OCI-LY7 (cell line): Measurements from ENCODE around the gene CTNNBL1. TPM values are rescaled to one million over a fixed set of nuclear protein-coding genes. Genes with fewer than 3 reads are reported as not detected.

Experiments used
- BruUV-seq: library from RNA; stranded (reverse); fragments of 400-500 nt; replicated peaks from 2 replicates; lab custom pipeline; 2021; lab: Mats Ljungman, UMichigan
- CTCF ChIA-PET: fragments of 300-600 bp; sonication (Branson Sonifier 250); formaldehyde crosslinking; loops from one replicate; lab custom pipeline; 2022; ENCODE audit warnings: antibody characterized with exemption; ENCODE audit not compliant: unreplicated experiment; lab: Charles Lee
- POLR2A ChIA-PET: fragments of 300-600 bp; sonication (Branson Sonifier 250); formaldehyde crosslinking; loops from one replicate; lab custom pipeline; 2022; ENCODE audit warnings: antibody characterized with exemption; lab: Charles Lee
- DNase-seq: peaks from one replicate; pipeline ENCODE4 v3.0.0-alpha.2; 2015; ENCODE audit warnings: low spot score
- H2AFZ ChIP-seq: fragments of 200-600 bp; sonication (generic), shearing (Covaris generic); 2 replicates; pipeline ENCODE4 v1.6.1; 2014; ENCODE audit warnings: mild to moderate bottlenecking, antibody characterized with exemption, low read length, moderate library complexity
- H3K27ac ChIP-seq: fragments of 200-600 bp; sonication (generic); 2 replicates; pipeline ENCODE4 v1.5.1; 2014; ENCODE audit warnings: mixed run types, low read depth, mild to moderate bottlenecking, moderate library complexity, low read length, inconsistent platforms; ENCODE audit not compliant: poor library complexity, severe bottlenecking
- H3K36me3 ChIP-seq: fragments of 200-600 bp; sonication (generic); 2 replicates; pipeline ENCODE4 v1.6.1; 2014; ENCODE audit warnings: mild to moderate bottlenecking, antibody characterized with exemption, low read length, moderate library complexity, mixed read lengths; ENCODE audit not compliant: insufficient read depth
- H3K4me1 ChIP-seq: fragments of 200-600 bp; sonication (generic); 2 replicates; pipeline ENCODE4 v1.5.1; 2014; ENCODE audit warnings: mild to moderate bottlenecking, low read length; ENCODE audit not compliant: insufficient read depth, poor library complexity, severe bottlenecking
- H3K4me2 ChIP-seq: fragments of 200-600 bp; sonication (generic); 2 replicates; pipeline ENCODE4 v1.6.1; 2014; ENCODE audit warnings: mild to moderate bottlenecking, low read length
- H3K4me3 ChIP-seq: fragments of 200-600 bp; sonication (generic); 2 replicates; pipeline ENCODE4 v1.5.1; 2014; ENCODE audit warnings: mild to moderate bottlenecking, low read depth, low read length; ENCODE audit not compliant: poor library complexity, severe bottlenecking
- H3K79me2 ChIP-seq: fragments of 200-600 bp; sonication (generic); 2 replicates; pipeline ENCODE4 v1.6.1; 2016; ENCODE audit warnings: low read depth, mild to moderate bottlenecking, low read length, moderate library complexity, mixed read lengths; ENCODE audit not compliant: insufficient read depth
- H3K9me2 ChIP-seq: fragments of 200-600 bp; sonication (generic); 2 replicates; pipeline ENCODE4 v1.6.1; 2016; ENCODE audit warnings: mild to moderate bottlenecking, low read length, mixed read lengths; ENCODE audit not compliant: insufficient read depth
- H3K9me3 ChIP-seq: fragments of 200-600 bp; sonication (generic); 2 replicates; pipeline ENCODE4 v1.6.1; 2014; ENCODE audit warnings: mild to moderate bottlenecking, mixed run types, low read length, mixed read lengths
- H4K20me1 ChIP-seq: fragments of 200-600 bp; sonication (generic); 2 replicates; pipeline ENCODE4 v1.6.1; 2014; ENCODE audit warnings: mild to moderate bottlenecking, antibody characterized with exemption, low read length, moderate library complexity, mixed read lengths; ENCODE audit not compliant: insufficient read depth
- EZH2phosphoT487 ChIP-seq: fragments of 200-600 bp; sonication (generic); IDR thresholded peaks from 2 replicates; pipeline ENCODE4 v1.6.1; 2018; ENCODE audit warnings: low read depth, borderline replicate concordance, mild to moderate bottlenecking, mixed run types, antibody characterized with exemption, low read length, moderate library complexity, mixed read lengths
- intact Hi-C: fragments of 100-400 bp; cut with micrococcal nuclease; formaldehyde crosslinking; loops from one replicate; pipeline ENCODE4 v1.10.0; 2022; ENCODE audit not compliant: unreplicated experiment
- total RNA-seq, 2 experiments: library from RNA; depleted of rRNA in 1 of 2; stranded (reverse); fragments of >200 nt in 1 of 2; shearing (Covaris generic) in 1 of 2; gene quantifications; 2 replicates each; pipeline ENCODE4 v1.2.3, GENCODE V29; 2014 to 2022
- TF ChIP-seq, protein P1 (sequence below): fragments of 200-600 bp; sonication (generic); conservative IDR thresholded peaks from 2 replicates; pipeline ENCODE4 v1.5.1; 2014; ENCODE audit warnings: mild to moderate bottlenecking, antibody characterized with exemption, low read length, moderate library complexity, mixed read lengths

CTNNBL1 gene
- total RNA-seq, 2 experiments from 2014 or later: 38.0 to 90.0 TPM

DNA sequence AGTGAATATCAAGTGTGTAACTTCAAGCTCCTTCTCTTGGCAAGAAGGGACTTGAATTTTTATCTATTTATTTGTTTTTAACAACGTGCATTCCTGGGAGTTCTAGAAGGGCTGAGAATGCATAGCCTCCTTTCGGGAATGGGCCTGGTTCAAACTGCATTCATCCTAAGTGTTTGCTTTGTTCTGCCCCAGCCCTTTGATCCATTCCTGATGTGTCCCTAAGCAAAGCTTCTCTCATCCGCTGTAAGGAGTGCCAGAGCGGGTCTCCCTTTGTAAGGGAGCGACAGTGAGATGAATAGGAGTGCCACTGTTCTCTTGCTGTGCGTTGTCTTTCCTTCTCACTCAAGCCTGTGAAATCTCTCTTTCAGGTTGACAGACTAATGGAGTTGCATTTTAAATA is 148.1 kb downstream of the CTNNBL1 start:
- intact Hi-C loops: no loop called here
- no peaks in the 10 kb centered on the region for H3K9me3 ChIP-seq
- no peaks in the 10 kb centered on the region for H3K4me1 ChIP-seq
- peaks cover 19% of the 10 kb centered on the region; the same call in 1 of the 2 replicates for H3K36me3 ChIP-seq
- ChIA-PET CTCF (no interaction called here), POLR2A (interaction anchor here (2.2 kb wide), 1 partner anchor 13 kb away, joined by 5 read pairs; no protein-coding TSS in a partner anchor)
- no peak overlapping the region for H2AFZ ChIP-seq
- H3K4me3 ChIP-seq: no peak overlapping the region
- H3K9me2 ChIP-seq: no peaks in the 10 kb centered on the region
- DNase-seq: no peak
- TF ChIP-seq, protein P1, sequence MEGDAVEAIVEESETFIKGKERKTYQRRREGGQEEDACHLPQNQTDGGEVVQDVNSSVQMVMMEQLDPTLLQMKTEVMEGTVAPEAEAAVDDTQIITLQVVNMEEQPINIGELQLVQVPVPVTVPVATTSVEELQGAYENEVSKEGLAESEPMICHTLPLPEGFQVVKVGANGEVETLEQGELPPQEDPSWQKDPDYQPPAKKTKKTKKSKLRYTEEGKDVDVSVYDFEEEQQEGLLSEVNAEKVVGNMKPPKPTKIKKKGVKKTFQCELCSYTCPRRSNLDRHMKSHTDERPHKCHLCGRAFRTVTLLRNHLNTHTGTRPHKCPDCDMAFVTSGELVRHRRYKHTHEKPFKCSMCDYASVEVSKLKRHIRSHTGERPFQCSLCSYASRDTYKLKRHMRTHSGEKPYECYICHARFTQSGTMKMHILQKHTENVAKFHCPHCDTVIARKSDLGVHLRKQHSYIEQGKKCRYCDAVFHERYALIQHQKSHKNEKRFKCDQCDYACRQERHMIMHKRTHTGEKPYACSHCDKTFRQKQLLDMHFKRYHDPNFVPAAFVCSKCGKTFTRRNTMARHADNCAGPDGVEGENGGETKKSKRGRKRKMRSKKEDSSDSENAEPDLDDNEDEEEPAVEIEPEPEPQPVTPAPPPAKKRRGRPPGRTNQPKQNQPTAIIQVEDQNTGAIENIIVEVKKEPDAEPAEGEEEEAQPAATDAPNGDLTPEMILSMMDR: no peak
- TF ChIP-seq EZH2phosphoT487: no peak
- H3K79me2 ChIP-seq: no peaks in the 10 kb centered on the region
- no peak overlapping the region for H3K27ac ChIP-seq
- BruUV-seq: no TSS peak
- no peak overlapping the region for H3K4me2 ChIP-seq
- H4K20me1 ChIP-seq: no peaks in the 10 kb centered on the region

DNA sequence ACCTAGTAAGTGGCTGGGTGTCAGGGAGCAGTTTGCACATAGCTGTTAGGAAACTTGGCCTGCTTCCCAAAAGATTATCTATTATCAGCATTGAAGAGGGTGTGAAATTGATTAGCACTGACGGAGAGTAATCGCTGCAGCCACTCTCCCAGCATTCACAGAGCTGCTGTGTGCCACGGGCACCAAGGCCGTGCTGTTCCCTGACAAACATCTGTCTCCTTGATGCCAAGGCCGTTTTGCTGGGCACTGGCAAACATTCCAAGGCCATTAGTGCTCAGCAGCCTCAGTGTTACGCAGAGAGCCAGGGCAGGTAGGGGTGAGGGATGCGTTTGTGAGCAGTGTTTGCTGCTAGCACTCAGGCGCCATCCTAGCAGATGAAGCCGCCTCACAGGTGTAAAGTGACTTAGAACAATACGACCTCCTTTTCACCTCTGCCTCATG is 151.4 kb downstream of the CTNNBL1 start:
- no peaks in the 10 kb centered on the region for H3K9me3 ChIP-seq
- no peak overlapping the region for H3K4me3 ChIP-seq
- no peak overlapping the region for H3K27ac ChIP-seq
- H3K36me3 ChIP-seq: peaks cover 28% of the 10 kb centered on the region; the same call in 1 of the 2 replicates
- intact Hi-C loops: no loop called here
- POLR2A ChIA-PET: interaction anchor here (0.6 kb wide), 1 partner anchor 49 kb away, joined by 3 read pairs; no protein-coding TSS in a partner anchor
- TF ChIP-seq, protein P1: no peak
- no peak overlapping the region for H2AFZ ChIP-seq
- no peaks in the 10 kb centered on the region for H3K4me1 ChIP-seq
- no peaks in the 10 kb centered on the region for H4K20me1 ChIP-seq
- no TSS peak for BruUV-seq
- H3K79me2 ChIP-seq: no peaks in the 10 kb centered on the region
- H3K9me2 ChIP-seq: no peaks in the 10 kb centered on the region
- no peak for DNase-seq
- CTCF ChIA-PET: no interaction called here
- H3K4me2 ChIP-seq: no peak overlapping the region

DNA sequence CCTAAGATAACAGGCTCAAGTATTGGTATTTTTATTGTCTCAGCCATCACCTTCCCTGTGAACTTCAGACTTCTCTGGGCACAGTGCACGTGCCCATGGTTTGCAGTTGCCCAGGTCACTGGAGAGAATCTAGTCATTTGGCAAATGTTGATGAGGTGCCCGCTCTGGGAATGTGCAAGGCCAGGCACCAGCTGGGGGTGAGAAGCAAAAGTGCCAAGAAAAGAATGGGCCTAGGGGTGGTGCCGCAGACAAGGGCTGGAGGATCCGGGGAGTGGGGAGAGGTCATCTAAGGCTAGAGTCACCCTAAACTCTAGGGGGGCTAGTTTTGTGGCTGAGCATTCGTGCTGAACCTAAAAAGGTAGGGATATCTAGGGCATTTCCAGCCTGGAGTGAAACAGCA is 152.0 kb downstream of the CTNNBL1 start:
- ChIA-PET CTCF (no interaction called here), POLR2A (no interaction called here)
- TF ChIP-seq, protein P1: no peak
- no peak for TF ChIP-seq EZH2phosphoT487
- no peaks in the 10 kb centered on the region for H4K20me1 ChIP-seq
- no peaks in the 10 kb centered on the region for H3K79me2 ChIP-seq
- H3K4me1 ChIP-seq: no peaks in the 10 kb centered on the region
- peaks cover 33% of the 10 kb centered on the region; the same call in 1 of the 2 replicates for H3K36me3 ChIP-seq
- H3K9me2 ChIP-seq: no peaks in the 10 kb centered on the region
- no peak overlapping the region for H3K27ac ChIP-seq
- no peak overlapping the region for H3K4me2 ChIP-seq
- intact Hi-C loops: no loop called here
- no peak overlapping the region for H2AFZ ChIP-seq
- DNase-seq: no peak
- no peaks in the 10 kb centered on the region for H3K9me3 ChIP-seq
- BruUV-seq: no TSS peak
- H3K4me3 ChIP-seq: no peak overlapping the region
